Measurements from ENCODE around the gene PRLH.

Gene PRLH, protein sequence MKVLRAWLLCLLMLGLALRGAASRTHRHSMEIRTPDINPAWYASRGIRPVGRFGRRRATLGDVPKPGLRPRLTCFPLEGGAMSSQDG

DNA sequence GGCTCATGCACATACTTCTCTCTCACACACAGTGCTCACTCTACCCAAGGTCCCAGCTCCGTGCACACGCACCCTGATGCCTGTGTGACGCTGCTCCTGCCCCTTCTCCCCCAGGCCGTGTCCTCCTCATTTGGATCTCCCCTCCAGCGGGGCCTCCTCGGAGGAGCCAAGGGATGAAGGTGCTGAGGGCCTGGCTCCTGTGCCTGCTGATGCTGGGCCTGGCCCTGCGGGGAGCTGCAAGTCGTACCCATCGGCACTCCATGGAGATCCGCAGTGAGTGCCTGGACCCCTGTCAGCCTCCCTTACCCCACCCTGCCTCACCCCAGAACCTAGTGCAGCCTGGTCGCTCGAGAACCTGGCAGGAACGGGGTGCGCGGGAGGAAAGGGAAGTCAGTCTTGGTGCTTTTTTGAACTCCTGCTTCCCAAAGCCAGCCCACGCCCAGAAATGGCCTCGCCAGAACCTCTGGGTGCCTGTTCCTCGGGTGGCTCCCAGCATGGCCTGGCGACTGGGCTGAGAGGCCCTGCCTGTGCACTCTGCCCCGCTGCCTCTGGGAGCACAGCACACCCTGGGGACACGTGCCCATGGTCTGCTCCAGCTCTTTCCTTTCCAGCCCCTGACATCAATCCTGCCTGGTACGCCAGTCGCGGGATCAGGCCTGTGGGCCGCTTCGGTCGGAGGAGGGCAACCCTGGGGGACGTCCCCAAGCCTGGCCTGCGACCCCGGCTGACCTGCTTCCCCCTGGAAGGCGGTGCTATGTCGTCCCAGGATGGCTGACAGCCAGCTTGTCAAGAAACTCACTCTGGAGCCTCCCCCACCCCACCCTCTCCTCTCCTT, at the start of gene PRLH:
Gene PRLH, plus strand, starts transcription at position 174 of the 835 bp plus-strand sequence. Its CDS starts 0 bp downstream, at position 174.
- DNase-seq (ENCODE audit: low spot score), result no peak
- TF ChIP-seq CTCF (IDR thresholded peaks at IDR 0.05; ENCODE audit: extremely low read depth, insufficient read depth, missing control alignments), result no peak
- in situ Hi-C loops (cut with MboI; ENCODE audit: low pct_unique_long_range_greater_than_20kb, low sequenced_read_pairs, unreplicated experiment), result no loop called here

- no peak for TF ChIP-seq CTCF (IDR thresholded peaks at IDR 0.05; ENCODE audit: extremely low read depth, insufficient read depth, missing control alignments)
- in situ Hi-C loops (cut with MboI; ENCODE audit: low pct_unique_long_range_greater_than_20kb, low sequenced_read_pairs, unreplicated experiment), result no loop called here
- no peak for DNase-seq (ENCODE audit: low spot score)
These were observed 49.2 kb upstream of the PRLH start for GRCh38 chr2:237517163-237517562.

GRCh38 chr2:237517990-237518389, 48.4 kb upstream of the PRLH start:
- TF ChIP-seq CTCF (IDR thresholded peaks at IDR 0.05; ENCODE audit: extremely low read depth, insufficient read depth, missing control alignments), result no peak
- in situ Hi-C loops (cut with MboI; ENCODE audit: low pct_unique_long_range_greater_than_20kb, low sequenced_read_pairs, unreplicated experiment), result no loop called here
- DNase-seq (ENCODE audit: low spot score), result no peak

DNA sequence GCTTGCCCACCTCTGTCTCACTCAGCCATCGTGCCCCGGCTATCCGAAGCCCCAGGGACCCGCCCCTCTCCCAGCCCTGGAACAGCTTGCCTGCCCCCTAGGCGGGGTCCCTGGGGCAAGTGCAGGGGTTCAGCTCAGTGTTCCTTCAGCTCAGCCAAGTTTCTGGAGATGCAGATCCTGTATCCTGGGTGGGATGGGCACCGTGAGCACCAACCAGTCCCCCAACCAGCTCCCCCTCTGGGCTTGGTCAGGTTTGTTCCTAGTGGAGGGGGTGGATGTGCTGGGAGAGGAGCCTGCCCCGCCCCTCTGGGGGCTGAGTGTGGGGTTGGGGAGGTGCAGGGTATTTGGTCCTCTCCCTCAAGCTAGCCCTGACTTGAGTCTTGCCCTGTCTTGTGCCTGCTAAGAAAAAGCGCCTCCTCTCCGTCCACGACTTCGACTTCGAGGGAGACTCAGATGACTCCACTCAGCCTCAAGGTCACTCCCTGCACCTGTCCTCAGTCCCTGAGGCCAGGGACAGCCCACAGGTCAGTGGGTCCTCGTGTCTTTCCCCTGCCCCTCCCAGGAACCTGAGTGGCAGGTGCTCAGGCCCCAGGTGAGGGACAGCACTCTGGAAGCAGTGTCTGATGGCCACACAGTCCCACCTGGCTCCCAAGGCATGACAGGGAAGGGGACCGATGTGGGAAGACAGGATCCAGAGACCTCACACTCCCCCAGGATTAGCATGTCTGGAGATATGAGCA, 46.7 kb upstream of the PRLH start:
- no peak for DNase-seq (ENCODE audit: low spot score)
- in situ Hi-C loops (cut with MboI; ENCODE audit: low pct_unique_long_range_greater_than_20kb, low sequenced_read_pairs, unreplicated experiment), result no loop called here
- TF ChIP-seq CTCF (IDR thresholded peaks at IDR 0.05; ENCODE audit: extremely low read depth, insufficient read depth, missing control alignments), result no peak

DNA sequence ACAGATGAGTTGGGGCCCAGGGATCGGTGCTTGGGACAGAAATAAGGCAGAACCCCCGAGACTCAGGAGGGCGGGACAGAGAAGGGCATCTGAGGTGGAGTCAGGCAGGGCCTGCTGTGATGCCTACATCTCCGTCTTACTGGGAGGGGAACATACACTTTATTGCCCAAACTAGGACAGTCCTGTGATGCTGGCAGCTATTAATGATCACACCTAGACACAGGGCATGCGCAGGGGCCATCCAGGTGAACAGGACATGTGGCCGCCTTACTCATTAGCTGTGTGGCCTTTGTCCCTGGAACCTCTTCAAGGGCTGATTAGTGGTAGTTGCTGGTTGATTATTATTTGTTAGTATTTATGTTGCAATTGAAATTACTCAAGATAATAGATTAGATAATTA, 46.1 kb upstream of the PRLH start:
- no peak for DNase-seq (ENCODE audit: low spot score)
- TF ChIP-seq CTCF (IDR thresholded peaks at IDR 0.05; ENCODE audit: extremely low read depth, insufficient read depth, missing control alignments), result no peak
- in situ Hi-C loops (cut with MboI; ENCODE audit: low pct_unique_long_range_greater_than_20kb, low sequenced_read_pairs, unreplicated experiment), result no loop called here

GRCh38 chr2:237524631-237525030, 41.7 kb upstream of the PRLH start:
- no peak for DNase-seq (ENCODE audit: low spot score)
- in situ Hi-C loops (cut with MboI; ENCODE audit: low pct_unique_long_range_greater_than_20kb, low sequenced_read_pairs, unreplicated experiment), result no loop called here
- TF ChIP-seq CTCF (IDR thresholded peaks at IDR 0.05; ENCODE audit: extremely low read depth, insufficient read depth, missing control alignments), result no peak

All from GM13977 (cell line).